ENCODE measurements around the gene RBCK1.
A peak's percentile ranks its signal among the peaks of the same experiment; 100 is the strongest.
"Not testable (repeated sequence)": the region's sequence is repeated elsewhere in the genome, so short reads cannot be mapped to it uniquely, and the experiment has no call there.

The RBCK1 gene

GRCh38 chr20:376750-377149 lies 31.3 kb upstream of the RBCK1 start:
- DNase-seq: no peak

GRCh38 chr20:377578-377977 lies 30.5 kb upstream of the RBCK1 start:
- DNase-seq: not testable (repeated sequence)

- no peak for DNase-seq
Measured at GRCh38 chr20:378961-379336, 29.1 kb upstream of the RBCK1 start.

- peak; percentile 86 for DNase-seq
Measured at GRCh38 chr20:380763-381580, 27.1 kb upstream of the RBCK1 start.

- peak; percentile 89 for DNase-seq
Measured at GRCh38 chr20:381581-382290, 26.4 kb upstream of the RBCK1 start.

- DNase-seq: no peak
Measured at GRCh38 chr20:382291-383115, 25.6 kb upstream of the RBCK1 start.

- DNase-seq: no peak
Measured at GRCh38 chr20:383889-384288, 24.2 kb upstream of the RBCK1 start.

- no peak for DNase-seq
Measured at GRCh38 chr20:384723-385122, 23.4 kb upstream of the RBCK1 start.

- DNase-seq: no peak
Measured at GRCh38 chr20:385448-385847, 22.7 kb upstream of the RBCK1 start.

- DNase-seq: not testable (repeated sequence)
Measured at GRCh38 chr20:386634-387033, 21.5 kb upstream of the RBCK1 start.

GRCh38 chr20:387520-387919 lies 20.6 kb upstream of the RBCK1 start:
- no peak for DNase-seq

GRCh38 chr20:388034-388994 lies 19.8 kb upstream of the RBCK1 start:
- no peak for DNase-seq

GRCh38 chr20:389220-389619 lies 18.9 kb upstream of the RBCK1 start:
- DNase-seq: no peak

GRCh38 chr20:391041-391711 lies 16.9 kb upstream of the RBCK1 start:
- DNase-seq: no peak

GRCh38 chr20:393296-393695 lies 14.8 kb upstream of the RBCK1 start:
- not testable (repeated sequence) for DNase-seq

- no peak for DNase-seq
Measured at GRCh38 chr20:396252-396618, 11.9 kb upstream of the RBCK1 start.

GRCh38 chr20:396619-397431 lies 11.3 kb upstream of the RBCK1 start:
- DNase-seq: no peak

- DNase-seq: no peak
Measured at GRCh38 chr20:397432-398237, 10.5 kb upstream of the RBCK1 start.

GRCh38 chr20:399182-399707 lies 8.9 kb upstream of the RBCK1 start:
- DNase-seq: no peak

GRCh38 chr20:400128-400453 lies 8.0 kb upstream of the RBCK1 start:
- DNase-seq: no peak

Data from activated effector memory CD4-positive, alpha-beta T cell treated with anti-CD3 and anti-CD28 coated beads, Interleukin-2, amount 50 U/mL, for 16 hours (primary cell).